DMS 273 treated with DMSO at 0.1 percent for 48 hours (cell line): ENCODE data around the gene LINGO3.

Experiments used
- DNase-seq: peaks from one replicate; lab custom pipeline; 2025; lab: John Stamatoyannopoulos, UW

Gene LINGO3

GRCh38 chr19:2261438-2262172, 46.3 kb downstream of the LINGO3 start:
- no peak for DNase-seq

DNA sequence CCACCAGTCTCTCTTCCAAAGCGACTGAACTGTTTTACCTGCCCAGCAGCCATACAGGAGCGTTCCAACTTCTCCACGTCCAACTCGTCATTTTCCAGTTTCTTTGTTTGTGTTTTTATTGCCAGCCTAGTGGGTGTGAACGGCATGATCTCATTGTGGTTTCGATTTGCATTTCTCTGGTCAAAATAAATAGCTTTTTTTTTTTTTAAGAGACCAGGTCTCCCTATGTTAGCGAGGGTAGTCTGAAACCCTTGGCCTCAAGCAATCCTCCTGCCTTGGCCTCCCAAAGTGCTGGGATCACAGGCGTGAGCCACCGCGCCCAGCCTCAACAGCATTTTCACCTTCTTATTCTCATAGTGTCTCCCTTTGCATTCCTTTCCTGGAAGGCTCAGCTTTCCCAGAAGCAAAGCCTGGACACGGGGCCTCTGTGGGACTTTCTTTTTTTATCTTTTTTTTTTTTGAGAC, 47.6 kb downstream of the LINGO3 start:
- no peak for DNase-seq

GRCh38 chr19:2259336-2259735, 48.6 kb downstream of the LINGO3 start:
- no peak for DNase-seq
